ENCODE measurements around the gene AZGP1. TPM values are rescaled to one million over a fixed set of nuclear protein-coding genes. Genes with fewer than 3 reads are reported as not detected.

The AZGP1 gene
- total RNA-seq, 1 experiment from 2014 or later, result 1.3 TPM

Other genes with a start within 250 kb of the AZGP1 start
- not detected in 2 replicates for gene CYP3A7, start 240.8 kb downstream of the AZGP1 start, total RNA-seq (2014; rRNA removed; shearing (Covaris generic))
- gene CYP3A4, start 191.8 kb downstream of the AZGP1 start, total RNA-seq (2014; rRNA removed; shearing (Covaris generic)), result not detected in 2 replicates
- not detected in 2 replicates for gene CYP3A43, start 148.0 kb downstream of the AZGP1 start, total RNA-seq (2014; rRNA removed; shearing (Covaris generic))
- gene OR2AE1, start 99.0 kb downstream of the AZGP1 start, total RNA-seq (2014; rRNA removed; shearing (Covaris generic)), result 0.23 TPM in 1 of 2 replicates, not detected in the other
- gene TRIM4, start 56.5 kb downstream of the AZGP1 start, total RNA-seq (2014; rRNA removed; shearing (Covaris generic)), result 21.1 and 21.7 TPM in 2 replicates
- gene GJC3, start 46.4 kb downstream of the AZGP1 start, total RNA-seq (2014; rRNA removed; shearing (Covaris generic)), result 0.10 TPM in 1 of 2 replicates, not detected in the other
- 9.1 and 12.2 TPM in 2 replicates for gene ZKSCAN1, start 39.6 kb upstream of the AZGP1 start, total RNA-seq (2014; rRNA removed; shearing (Covaris generic))
- gene ZSCAN21, start 73.7 kb upstream of the AZGP1 start, total RNA-seq (2014; rRNA removed; shearing (Covaris generic)), result 11.7 and 17.4 TPM in 2 replicates
- gene ZNF3, start 105.7 kb upstream of the AZGP1 start, total RNA-seq (2014; rRNA removed; shearing (Covaris generic)), result 32.3 and 32.5 TPM in 2 replicates
- gene COPS6, start 112.9 kb upstream of the AZGP1 start, total RNA-seq (2014; rRNA removed; shearing (Covaris generic)), result 76.6 and 95.4 TPM in 2 replicates
- 258 and 299 TPM in 2 replicates for gene MCM7, start 125.4 kb upstream of the AZGP1 start, total RNA-seq (2014; rRNA removed; shearing (Covaris generic))
- gene AP4M1, start 125.6 kb upstream of the AZGP1 start, total RNA-seq (2014; rRNA removed; shearing (Covaris generic)), result 20.0 and 29.6 TPM in 2 replicates
- gene TAF6, start 143.3 kb upstream of the AZGP1 start, total RNA-seq (2014; rRNA removed; shearing (Covaris generic)), result 44.0 and 62.1 TPM in 2 replicates
- gene CNPY4, start 143.6 kb upstream of the AZGP1 start, total RNA-seq (2014; rRNA removed; shearing (Covaris generic)), result 31.9 and 33.1 TPM in 2 replicates
- gene MBLAC1, start 150.9 kb upstream of the AZGP1 start, total RNA-seq (2014; rRNA removed; shearing (Covaris generic)), result 0.52 and 1.6 TPM in 2 replicates
- gene LAMTOR4, start 172.9 kb upstream of the AZGP1 start, total RNA-seq (2014; rRNA removed; shearing (Covaris generic)), result 217 and 229 TPM in 2 replicates
- 7.7 and 8.0 TPM in 2 replicates for gene TRAPPC14, start 182.7 kb upstream of the AZGP1 start, total RNA-seq (2014; rRNA removed; shearing (Covaris generic))
- gene GAL3ST4, start 192.6 kb upstream of the AZGP1 start, total RNA-seq (2014; rRNA removed; shearing (Covaris generic)), result 0.33 and 0.62 TPM in 2 replicates
- gene GPC2, start 201.3 kb upstream of the AZGP1 start, total RNA-seq (2014; rRNA removed; shearing (Covaris generic)), result 0.95 and 3.6 TPM in 2 replicates
- gene STAG3, start 201.9 kb upstream of the AZGP1 start, total RNA-seq (2014; rRNA removed; shearing (Covaris generic)), result 0.35 TPM in 1 of 2 replicates, not detected in the other
- not detected in 2 replicates for gene PVRIG, start 243.9 kb upstream of the AZGP1 start, total RNA-seq (2014; rRNA removed; shearing (Covaris generic))

All from H4 (cell line).